Cardiac ventricle fibroblast (primary cell): ENCODE results near the gene CDH1. TPM values are rescaled to one million over a fixed set of nuclear protein-coding genes. Genes with fewer than 3 reads are reported as not detected.

Experiments
- total RNA-seq: library from RNA; depleted of rRNA; stranded (reverse); fragments of >200 nt; gene quantifications from 2 replicates; pipeline ENCODE4 v1.2.3, GENCODE V29; 2015

The CDH1 gene
- not detected in 2 replicates for total RNA-seq

GRCh38 chr16:68737046-68737729, at the start of gene CDH1:
CDH1 (plus strand) TSS chr16:68737292; CDS start chr16:68737416, 124 bp downstream.

GRCh38 chr16:68843482-68844210, 106.6 kb downstream of the CDH1 start, which contains the start of gene TANGO6:
TANGO6 (plus strand) TSS chr16:68843531; CDS start chr16:68843618, 87 bp downstream.

Other genes with a start within 250 kb of the CDH1 start
- gene ZFP90, start 198.0 kb upstream of the CDH1 start, total RNA-seq, result 19.4 and 27.5 TPM in 2 replicates
- 0.05 TPM in 1 of 2 replicates, not detected in the other for gene CDH3, start 92.0 kb upstream of the CDH1 start, total RNA-seq
- 6.7 and 8.3 TPM in 2 replicates for gene TANGO6, start 106.2 kb downstream of the CDH1 start, total RNA-seq